HG03135 (cell line): ENCODE data around the gene AGAP9.
"Not testable (repeated sequence)": the region's sequence is repeated elsewhere in the genome, so short reads cannot be mapped to it uniquely, and the experiment has no call there.

Experiments
- ATAC-seq: cut with Tn5 transposase; IDR thresholded peaks from one replicate; pipeline ENCODE4 v1.9.1; 2021; ENCODE audit warnings: mild to moderate bottlenecking, moderate library complexity; ENCODE audit not compliant: unreplicated experiment

Gene AGAP9

DNA sequence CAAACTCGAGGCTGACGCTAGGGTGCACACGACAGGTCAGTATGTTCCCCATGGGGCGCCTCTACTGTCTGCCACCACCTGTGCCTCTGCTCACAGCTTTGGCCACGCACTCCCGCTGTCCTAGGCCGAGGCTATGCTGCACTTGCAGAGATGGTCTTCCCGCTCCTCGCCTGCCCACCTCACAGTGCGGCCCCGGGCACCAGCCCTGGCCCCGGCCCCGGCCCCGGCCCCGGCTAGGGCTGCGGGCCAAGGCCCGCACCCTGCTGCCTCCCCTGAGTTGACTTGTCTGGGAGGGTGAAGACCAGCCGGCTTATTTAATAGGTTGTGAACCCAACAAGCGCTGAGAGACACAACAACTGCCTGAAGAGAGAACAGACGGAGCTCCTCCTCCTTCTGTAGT is at the start of gene AGAP9:
AGAP9 (minus strand) TSS at position 164 of the 400 bp plus-strand sequence; CDS start at position 52, 112 bp downstream.
- ATAC-seq = not testable (repeated sequence)

DNA sequence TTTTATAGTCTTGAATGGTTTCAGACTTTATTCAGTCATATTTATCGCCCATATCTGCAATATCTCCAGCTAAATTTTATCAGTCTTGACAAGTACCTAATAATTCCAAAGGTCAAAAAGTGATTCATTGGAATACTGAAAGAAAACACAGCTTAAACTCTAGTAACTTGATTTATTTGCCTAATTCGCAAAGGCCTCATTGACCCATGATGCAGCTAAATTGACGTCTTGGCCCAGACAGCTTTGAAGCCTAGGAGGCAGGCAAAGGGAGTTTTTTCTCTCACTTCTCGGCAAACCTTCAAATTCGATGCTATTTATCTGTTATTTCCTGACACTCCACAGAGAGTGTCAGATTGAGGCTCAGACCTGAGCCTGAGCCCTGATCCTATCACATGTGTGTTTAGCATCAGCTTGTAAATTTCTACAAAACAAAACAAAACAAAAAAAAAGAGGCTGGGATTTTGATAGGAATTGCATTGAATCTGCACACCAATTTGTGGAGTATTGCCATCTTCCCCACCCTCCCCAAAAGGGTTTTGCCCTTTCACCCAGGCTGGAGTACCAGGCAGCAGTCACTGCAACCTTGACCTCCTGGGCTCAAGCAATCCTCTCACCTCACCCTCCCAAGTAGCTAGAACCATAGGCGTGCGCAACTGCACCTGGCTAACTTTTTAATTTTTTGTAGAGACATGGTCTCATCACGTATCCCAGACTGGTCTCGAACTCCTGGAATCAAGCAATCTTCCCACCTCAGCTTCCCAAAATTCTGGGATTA is 47.9 kb upstream of the AGAP9 start:
- ATAC-seq = not testable (repeated sequence)

DNA sequence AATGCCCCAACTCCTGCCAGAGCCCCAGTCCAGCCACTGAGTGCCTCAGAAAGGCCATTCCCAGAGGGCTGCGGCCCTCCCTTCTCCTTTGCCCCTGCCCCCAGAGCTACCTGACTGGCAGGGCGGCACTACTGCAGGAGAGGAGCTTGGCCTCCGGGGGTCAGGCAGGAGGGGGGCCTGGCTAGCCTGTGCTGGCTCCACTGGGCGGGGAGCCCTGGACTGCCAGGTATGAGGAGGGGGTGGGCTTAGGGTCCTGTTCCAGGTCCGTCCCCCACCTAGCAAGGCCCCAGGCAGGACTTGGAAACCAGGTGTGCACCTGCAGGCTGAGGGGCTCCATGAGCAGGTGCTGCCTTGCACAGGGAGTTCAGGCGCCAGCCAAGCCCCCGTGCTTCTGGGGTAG is 43.3 kb upstream of the AGAP9 start:
- not testable (repeated sequence) for ATAC-seq

DNA sequence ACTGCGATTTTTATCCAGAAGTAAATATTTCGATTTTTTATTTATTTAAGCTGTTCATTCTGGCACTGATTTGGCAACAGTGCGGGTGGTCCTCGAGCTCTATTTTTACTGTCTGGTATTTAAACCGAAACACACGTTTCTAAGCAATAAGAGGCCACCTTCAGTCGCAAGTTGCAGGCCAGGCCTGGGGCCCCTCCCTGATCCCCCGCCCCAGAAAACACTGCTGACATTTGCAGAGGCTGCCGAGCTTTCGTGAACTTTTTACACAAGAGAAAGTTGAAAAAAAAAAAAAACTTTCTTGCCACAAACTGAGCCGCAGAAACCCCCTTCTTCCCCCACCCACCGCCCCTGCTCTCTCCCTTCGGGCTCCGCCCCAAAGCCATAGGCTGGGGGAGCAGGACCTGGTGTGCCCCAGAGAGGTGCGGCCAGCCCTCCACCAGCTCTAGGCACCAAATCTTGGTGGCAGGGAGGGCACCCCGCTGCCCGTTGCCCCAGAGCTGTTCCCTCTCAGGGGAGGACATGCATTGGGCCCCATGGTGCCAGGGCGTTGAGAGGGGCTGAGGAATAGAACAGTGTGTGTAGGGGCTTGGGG is 42.8 kb upstream of the AGAP9 start:
- ATAC-seq = not testable (repeated sequence)

DNA sequence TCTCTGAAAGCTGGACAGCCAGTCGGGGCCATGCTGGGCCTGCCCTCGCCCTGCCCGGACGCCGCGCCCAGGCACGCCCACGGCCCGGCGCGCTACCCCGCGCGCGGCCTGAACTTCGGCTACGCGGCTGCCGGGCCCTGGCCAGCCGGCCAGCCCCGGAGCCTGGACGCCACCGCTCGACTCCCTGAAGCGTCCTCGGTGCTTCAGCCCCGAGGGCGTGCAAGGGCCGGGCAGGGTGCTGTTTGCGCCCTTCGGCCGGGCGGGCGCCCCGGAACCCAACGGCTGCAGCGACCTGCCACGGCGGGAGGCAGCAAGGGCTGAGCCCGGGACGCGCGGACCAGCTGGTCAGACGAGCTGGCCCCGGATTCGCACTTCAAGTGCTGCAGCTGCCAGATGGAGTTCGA is 42.1 kb upstream of the AGAP9 start:
- not testable (repeated sequence) for ATAC-seq

DNA sequence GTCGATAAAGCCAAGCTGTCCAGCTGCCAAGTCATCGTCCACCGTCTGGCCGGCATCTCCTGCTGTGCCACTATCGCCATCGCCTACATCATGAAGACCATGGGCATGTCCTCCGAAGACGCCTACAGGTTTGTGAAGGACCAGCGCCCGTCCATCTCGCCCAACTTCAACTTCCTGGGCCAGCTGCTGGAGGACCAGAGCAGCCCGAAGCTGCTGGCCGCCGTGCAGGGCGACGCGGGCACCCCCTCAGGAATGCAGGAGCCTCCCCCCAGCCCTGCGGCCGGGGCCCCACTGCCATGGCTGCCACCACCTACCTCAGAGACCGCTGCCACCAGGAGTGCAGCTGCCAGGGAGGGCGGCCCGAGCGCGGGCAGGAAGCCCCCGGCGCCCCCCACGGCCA is 41.5 kb upstream of the AGAP9 start:
- not testable (repeated sequence) for ATAC-seq

DNA sequence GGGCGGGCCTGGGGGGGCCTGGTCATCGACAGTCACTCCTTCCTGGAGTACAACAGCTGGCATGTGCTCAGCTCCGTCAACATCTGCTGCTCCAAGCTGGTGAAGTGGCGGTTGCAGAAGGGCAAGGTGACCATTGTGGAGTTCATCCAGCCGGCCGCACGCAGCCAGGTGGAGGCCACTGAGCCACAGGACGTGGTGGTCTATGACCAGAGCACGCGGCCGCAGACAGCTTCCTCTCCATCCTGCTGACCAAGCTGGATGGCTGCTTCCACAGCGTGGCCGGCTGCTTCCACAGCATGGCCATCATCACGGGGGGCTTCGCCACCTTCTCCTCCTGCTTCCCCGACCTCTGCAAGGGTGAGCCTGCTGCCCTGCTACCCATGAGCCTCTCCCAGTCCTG is 40.9 kb upstream of the AGAP9 start:
- ATAC-seq = not testable (repeated sequence)

DNA sequence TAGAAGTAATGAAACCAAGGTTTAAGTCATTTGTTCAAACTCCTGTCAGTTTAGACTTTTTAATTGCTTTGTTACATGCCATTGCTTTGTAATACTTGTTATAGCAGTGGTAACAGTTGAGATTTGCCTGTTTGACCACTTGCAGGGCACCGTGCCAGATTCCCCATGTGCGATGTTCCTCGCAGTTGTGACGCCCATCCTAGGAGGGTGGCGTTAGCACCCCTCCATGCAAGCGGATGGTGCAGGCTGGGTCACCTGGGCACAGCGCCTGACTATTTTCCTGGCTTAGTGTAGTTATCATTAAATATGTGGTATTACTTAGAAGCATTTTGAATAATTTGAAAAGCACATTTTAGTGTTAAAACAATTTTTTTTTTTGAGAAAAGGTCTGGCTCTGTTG is 37.0 kb upstream of the AGAP9 start:
- not testable (repeated sequence) for ATAC-seq

DNA sequence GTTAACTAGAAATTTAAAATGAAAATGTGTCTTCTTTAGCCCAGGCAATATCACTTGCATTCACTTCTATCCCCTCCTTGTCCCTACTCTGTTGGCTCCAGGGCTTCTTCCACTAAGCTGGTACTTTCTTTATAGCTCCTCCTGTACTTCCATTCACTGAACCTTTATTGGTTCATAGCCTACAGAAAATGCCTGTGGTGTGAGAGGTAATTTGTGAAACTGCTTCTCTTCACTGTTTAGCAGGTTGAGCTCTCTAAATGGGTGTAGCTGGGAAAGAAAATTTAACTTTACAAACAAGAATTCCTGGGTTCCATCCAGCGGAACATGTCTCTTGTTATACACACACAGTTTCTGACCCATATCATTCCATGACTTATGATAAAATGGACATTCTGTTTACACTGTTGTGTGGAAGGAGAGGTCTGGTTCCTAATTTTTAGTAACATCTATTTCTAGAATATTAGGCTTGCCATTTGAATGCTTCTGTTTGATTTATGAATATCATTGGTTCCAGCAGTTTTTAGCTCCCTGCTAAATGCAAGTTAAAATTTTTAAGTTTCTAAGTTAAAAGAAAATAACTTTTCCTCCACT is 36.4 kb upstream of the AGAP9 start:
- not testable (repeated sequence) for ATAC-seq

DNA sequence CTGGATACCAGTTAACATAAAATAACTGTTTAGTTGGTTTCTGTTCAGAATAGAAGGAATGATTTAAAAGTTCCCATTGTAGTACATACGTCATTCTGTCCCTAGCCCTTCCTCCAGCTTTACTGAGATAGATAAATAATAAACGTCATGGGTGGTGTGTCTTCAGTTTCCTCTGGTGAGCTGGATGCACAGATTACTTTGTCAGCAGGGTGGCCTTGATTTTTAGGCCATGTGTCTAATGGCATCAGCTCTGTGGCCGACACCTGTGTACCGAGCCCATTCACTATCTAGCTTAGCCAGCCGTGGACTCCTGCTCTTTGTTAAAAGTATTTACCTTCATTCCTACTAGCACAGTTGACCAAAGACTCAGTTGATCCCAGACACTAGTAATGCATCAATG is 34.7 kb upstream of the AGAP9 start:
- not testable (repeated sequence) for ATAC-seq

DNA sequence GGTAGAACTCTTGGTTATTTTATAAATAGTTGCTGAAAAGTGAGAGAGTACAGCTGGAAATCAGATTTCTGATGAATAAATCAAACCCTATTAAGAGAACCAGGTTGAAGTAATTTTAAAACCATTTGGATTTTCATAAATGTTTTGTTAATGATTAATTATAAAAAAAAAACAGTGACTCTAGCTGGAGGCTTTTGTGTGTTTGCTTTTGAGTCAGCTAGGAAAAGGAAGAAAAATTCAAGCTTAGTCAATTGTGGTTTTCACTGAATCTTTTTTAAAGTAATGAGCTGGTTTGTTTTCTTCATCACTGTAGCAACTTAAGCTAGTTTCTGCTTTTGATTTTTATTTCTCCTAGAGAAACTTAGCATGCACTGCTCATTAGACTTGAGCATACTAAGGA is 34.2 kb upstream of the AGAP9 start:
- ATAC-seq = not testable (repeated sequence)

DNA sequence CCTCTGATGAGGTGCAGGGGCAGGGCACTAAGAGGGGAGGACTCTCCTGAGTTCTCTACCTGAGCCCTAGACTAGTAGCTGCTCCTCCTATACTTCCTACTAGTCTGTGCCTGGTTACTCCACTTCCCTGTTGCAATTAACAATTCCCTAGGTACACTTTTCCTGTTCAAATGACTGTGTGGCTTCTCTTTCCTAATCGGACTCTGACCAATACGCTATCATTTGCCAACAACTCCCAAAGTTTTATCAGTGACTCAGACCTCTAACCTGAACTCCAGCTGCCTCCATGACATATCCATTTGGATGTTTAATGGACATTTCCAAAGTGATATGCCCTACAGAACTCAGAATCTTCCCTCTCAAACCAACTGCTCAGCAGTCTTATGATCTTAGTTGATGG is 31.9 kb upstream of the AGAP9 start:
- not testable (repeated sequence) for ATAC-seq

DNA sequence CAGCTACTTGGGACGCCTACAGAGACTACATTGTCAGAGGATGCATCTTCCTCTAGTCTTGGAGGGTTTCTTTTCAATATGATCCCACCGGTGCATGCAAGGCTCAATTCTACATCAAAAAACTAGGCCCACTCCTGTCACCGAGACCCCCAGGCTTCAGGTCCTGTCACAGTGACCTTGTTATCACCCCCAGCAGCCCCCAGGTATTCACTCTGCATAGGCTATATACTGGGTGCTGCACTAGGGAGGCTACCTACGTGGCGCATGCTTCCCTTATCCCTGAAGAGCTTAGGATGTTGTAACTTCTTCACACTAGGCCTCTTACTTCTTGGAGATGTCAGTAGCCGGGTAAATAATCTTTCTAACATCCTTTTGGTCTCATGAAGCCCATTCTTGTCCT is 31.1 kb upstream of the AGAP9 start:
- not testable (repeated sequence) for ATAC-seq

DNA sequence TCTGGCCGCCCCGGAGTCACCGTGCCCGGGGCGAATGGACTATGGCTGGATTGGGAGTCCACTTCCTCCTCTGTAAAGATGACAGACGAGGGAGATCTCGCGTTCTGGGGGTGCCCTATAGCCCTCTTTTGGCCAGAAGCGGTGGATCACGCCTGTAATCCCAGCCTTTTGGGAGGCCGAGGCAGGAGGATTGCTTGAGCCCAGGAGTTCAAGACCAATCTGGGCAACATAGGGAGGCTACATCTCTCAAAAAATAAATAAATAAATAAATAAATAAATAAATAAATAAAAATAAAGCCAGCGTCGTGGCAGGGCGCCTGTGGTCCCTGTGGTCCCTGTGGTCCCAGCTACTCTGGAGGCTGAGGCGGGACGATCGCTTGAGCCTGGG is 30.4 kb upstream of the AGAP9 start:
- ATAC-seq = not testable (repeated sequence)

DNA sequence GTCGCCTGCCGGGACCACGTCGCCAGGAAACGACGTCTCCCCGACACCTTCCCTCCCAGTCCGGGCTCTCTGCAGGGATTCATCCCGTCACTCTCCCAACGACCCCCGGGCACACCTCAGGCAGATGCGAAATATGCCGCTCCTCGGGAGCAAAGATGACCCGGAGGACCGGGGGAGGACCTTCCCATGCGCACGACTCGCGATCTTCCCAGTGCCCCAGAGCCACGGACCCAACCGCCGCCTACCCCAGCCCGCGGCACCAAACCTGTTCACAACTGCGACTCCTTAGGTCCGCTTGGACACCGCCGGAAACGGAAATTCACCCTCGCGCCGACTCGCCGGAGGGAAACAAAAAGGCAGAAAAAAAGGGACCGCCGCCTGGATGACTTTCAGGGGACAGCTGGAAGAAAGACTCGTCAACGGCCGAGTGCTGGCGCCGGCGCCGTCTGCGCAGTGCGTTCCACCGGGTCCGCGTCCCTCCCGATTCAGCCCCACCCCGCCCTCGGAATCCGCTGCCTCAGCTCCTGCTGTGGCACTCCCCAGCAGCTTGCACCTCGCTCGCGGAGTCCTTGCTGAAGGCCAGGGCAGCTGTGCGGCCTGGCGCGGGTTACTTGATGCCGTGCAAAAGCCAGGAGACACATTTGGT is 29.9 kb upstream of the AGAP9 start:
- ATAC-seq = peak; percentile 88

DNA sequence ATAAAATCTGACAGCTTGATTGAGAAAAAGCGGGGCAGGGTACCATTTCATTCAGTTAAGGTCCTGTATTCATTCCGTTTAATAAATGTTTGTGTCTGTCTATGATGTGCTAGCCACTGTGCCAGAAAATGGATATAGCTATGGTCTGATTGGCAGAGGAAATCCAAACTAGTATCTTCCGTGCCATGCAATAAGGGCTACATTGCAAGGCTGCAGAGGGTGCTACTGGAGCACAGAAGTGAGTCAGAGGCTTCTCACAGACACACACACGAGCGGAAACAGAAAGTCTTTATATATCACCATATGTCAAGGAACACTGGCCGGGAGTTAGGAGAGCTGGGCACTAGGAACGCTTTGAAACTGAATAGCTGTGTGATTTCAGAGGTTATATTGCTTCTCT is 29.3 kb upstream of the AGAP9 start:
- peak; percentile 37 for ATAC-seq

DNA sequence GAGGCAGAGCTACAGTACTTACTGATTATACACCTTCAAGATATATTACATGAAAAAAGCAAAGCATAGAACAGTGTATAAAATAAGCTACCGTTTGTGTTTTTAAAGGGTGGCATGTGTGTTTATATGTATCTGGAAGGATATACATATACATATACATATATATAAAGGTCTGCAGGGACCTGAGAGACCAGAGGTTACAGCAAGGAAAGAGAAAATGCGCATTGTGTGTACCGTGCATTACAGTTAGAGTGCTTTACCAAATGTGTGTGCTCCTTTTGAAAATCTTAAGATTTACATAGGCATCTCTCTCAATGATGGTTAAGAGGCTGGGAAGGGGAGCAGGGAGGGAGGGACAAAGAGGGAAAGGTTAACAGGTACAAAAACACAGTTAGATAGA is 23.8 kb upstream of the AGAP9 start:
- not testable (repeated sequence) for ATAC-seq

DNA sequence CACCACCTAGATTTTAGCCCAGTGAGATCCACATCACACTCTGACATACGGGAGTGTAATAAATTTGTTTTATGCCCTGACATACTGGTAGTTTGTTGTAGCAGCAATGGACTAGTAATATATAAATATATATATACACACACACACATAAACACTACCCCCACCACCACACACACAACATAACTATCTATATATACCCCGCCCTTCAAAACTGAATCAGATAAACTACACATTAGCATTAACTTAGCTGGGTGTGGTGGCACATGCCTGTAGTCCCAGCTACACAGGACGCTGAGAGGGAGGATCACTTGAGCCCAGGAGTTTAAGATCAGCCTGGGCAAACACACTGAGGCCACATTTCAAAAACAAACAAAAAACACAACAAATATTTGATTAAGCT is 13.0 kb upstream of the AGAP9 start:
- not testable (repeated sequence) for ATAC-seq

DNA sequence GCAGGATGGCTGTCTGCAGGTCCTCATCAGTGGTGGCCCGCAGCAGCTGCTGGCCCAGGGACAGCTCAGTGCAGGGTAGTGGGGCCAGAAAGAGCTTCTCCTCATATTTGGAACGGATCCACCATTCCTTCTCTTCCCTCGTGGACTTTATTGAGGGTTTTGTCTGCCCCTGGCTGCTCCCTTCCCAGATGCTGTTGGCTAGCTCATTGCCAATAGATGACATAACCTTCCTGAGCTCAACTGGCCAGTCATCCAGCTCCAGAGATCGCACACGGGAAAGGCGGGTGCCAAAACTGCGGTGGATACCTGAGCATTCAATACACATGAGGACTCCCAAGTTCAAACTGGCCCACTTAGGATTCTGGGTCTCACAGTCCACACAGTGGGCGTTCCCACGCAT is 21.1 kb downstream of the AGAP9 start:
- not testable (repeated sequence) for ATAC-seq

DNA sequence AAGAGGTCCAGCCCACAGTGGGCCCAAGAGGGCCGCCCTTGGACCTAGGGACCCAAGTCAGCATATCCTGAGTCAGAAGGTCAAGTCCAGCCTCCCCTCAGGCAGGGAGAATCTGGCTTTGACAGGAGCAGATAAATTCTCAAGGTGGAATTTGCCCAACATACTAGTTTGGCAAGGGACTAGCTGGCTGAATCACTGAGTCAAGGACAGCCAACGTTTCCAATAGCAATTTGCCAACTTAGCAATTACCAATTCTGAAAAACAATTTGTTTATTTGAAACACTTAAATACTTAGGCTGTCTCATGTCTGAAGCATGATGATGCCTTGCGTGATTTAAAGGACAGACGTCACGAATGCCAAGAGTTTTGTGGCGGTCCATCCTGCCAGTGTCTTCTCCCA is 29.2 kb downstream of the AGAP9 start:
- ATAC-seq = not testable (repeated sequence)

DNA sequence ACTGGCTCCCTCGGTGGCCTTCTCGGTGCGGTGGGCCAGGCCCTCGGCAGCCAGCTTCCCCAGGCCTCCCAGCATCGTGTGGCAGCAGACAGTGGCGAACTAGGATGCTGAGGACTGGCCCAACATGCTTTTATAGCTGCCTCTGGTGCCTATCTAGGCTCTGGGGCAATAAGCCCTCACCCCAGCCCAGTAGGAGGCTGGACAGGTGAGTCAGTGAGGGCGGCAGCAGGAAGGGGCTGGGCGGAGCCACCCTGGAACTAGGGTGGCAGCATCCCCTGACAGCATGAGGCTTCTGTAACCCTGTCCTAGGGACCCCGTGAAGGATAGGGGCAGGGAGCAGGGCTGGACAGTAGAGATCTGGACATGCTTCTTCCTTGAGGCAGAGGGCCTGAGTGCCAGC is 31.8 kb downstream of the AGAP9 start, which contains the start of gene FAM25G:
FAM25G (minus strand) TSS at position 101 of the 400 bp plus-strand sequence; CDS start at position 75, 26 bp downstream.
- ATAC-seq = not testable (repeated sequence)
